Neural cell (in vitro differentiated cells): ENCODE data around the gene TSKU.

Source experiments
- EP300 ChIP-seq: fragments of 450-650 bp; conservative IDR thresholded peaks from 2 replicates; pipeline ENCODE4 v1.6.1; 2014; ENCODE audit warnings: antibody characterized with exemption, mild to moderate bottlenecking, moderate library complexity; ENCODE audit not compliant: poor library complexity, severe bottlenecking
- EZH2 ChIP-seq: fragments of 200-600, 300-800 bp; shearing (Covaris generic), sonication (generic); IDR thresholded peaks from 2 replicates; pipeline ENCODE4 v1.6.1; 2014; ENCODE audit warnings: antibody characterized with exemption, low read length, borderline replicate concordance, mild to moderate bottlenecking; ENCODE audit not compliant: insufficient read depth, poor library complexity, severe bottlenecking
- POLR2AphosphoS5 ChIP-seq: IDR thresholded peaks from 2 replicates; pipeline ENCODE4 v1.6.1; 2012
- RAD21 ChIP-seq: fragments of 450-650 bp; conservative IDR thresholded peaks from 2 replicates; pipeline ENCODE4 v1.6.1; 2014; ENCODE audit warnings: antibody characterized with exemption, mild to moderate bottlenecking, moderate library complexity
- REST ChIP-seq: IDR thresholded peaks from 2 replicates; pipeline ENCODE4 v1.6.1; 2012; ENCODE audit warnings: borderline replicate concordance
- SMC3 ChIP-seq: fragments of 450-650 bp; conservative IDR thresholded peaks from 2 replicates; pipeline ENCODE4 v1.6.1; 2014; ENCODE audit warnings: antibody characterized with exemption, mild to moderate bottlenecking, moderate library complexity; ENCODE audit not compliant: poor library complexity
- TAF1 ChIP-seq: IDR thresholded peaks from 2 replicates; pipeline ENCODE4 v1.6.1; 2012; ENCODE audit warnings: low read depth
- TF ChIP-seq, protein P1 (sequence below): fragments of 450-650 bp; IDR thresholded peaks from 2 replicates; pipeline ENCODE4 v1.5.1; 2014; ENCODE audit warnings: antibody characterized with exemption, mild to moderate bottlenecking, moderate library complexity; ENCODE audit not compliant: poor library complexity, severe bottlenecking

DNA sequence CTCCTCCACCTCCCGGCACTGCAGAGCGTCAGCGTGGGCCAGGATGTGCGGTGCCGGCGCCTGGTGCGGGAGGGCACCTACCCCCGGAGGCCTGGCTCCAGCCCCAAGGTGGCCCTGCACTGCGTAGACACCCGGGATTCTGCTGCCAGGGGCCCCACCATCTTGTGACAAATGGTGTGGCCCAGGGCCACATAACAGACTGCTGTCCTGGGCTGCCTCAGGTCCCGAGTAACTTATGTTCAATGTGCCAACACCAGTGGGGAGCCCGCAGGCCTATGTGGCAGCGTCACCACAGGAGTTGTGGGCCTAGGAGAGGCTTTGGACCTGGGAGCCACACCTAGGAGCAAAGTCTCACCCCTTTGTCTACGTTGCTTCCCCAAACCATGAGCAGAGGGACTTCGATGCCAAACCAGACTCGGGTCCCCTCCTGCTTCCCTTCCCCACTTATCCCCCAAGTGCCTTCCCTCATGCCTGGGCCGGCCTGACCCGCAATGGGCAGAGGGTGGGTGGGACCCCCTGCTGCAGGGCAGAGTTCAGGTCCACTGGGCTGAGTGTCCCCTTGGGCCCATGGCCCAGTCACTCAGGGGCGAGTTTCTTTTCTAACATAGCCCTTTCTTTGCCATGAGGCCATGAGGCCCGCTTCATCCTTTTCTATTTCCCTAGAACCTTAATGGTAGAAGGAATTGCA, 13.5 kb downstream of the TSKU start:
- TF ChIP-seq, protein P1, sequence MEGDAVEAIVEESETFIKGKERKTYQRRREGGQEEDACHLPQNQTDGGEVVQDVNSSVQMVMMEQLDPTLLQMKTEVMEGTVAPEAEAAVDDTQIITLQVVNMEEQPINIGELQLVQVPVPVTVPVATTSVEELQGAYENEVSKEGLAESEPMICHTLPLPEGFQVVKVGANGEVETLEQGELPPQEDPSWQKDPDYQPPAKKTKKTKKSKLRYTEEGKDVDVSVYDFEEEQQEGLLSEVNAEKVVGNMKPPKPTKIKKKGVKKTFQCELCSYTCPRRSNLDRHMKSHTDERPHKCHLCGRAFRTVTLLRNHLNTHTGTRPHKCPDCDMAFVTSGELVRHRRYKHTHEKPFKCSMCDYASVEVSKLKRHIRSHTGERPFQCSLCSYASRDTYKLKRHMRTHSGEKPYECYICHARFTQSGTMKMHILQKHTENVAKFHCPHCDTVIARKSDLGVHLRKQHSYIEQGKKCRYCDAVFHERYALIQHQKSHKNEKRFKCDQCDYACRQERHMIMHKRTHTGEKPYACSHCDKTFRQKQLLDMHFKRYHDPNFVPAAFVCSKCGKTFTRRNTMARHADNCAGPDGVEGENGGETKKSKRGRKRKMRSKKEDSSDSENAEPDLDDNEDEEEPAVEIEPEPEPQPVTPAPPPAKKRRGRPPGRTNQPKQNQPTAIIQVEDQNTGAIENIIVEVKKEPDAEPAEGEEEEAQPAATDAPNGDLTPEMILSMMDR: no peak
- TF ChIP-seq EP300 (no peak), RAD21 (no peak), SMC3 (no peak), TAF1 (no peak), EZH2 (no peak), REST (no peak), POLR2AphosphoS5 (no peak)
